K562 (cell line): Measurements from ENCODE around the gene AP3B1. TPM values are rescaled to one million over a fixed set of nuclear protein-coding genes. Genes with fewer than 3 reads are reported as not detected.

Source experiments
- ATAC-seq: fragments of 200-7000 bp; cut with Tn5 transposase; 3 replicates; pipeline ENCODE4 v1.9.1; 2020; ENCODE audit warnings: moderate library complexity
- BruUV-seq: library from RNA; stranded (reverse); fragments of 400-500 nt; replicated peaks from 2 replicates; lab custom pipeline; 2021; lab: Mats Ljungman, UMichigan
- CTCF ChIA-PET: fragments of 300-600 bp; formaldehyde crosslinking; extraction: SDS; loops from one replicate; lab custom pipeline; 2021; ENCODE audit warnings: low intra/inter-chr PET ratio; lab: Yijun Ruan, JAX
- POLR2A ChIA-PET: fragments of 300-600, 350-650 bp; sonication (Branson Sonifier 250); formaldehyde crosslinking; extraction: SDS; loops from one replicate; lab custom pipeline; 2021; ENCODE audit warnings: antibody characterized with exemption, inconsistent platforms; lab: Yijun Ruan, JAX
- DNase-seq, 4 experiments: peaks; one replicate each; pipeline versions ENCODE4 v3.0.0 to v3.0.0-alpha.2; 2011 to 2018; ENCODE audit warnings: low spot score in 3 of 4, mixed read lengths in 3 of 4; ENCODE audit errors: extremely low read depth in 1 of 4
- FAIRE-seq: peaks from 2 replicates; lab custom pipeline; 2011; peaks lifted over from hg19 to GRCh38; lab: Jason Lieb, UNC
- H2AFZ ChIP-seq: 2 replicates; pipeline ENCODE4 v1.6.0; 2011; ENCODE audit warnings: low read depth, low read length, control low read depth, inconsistent platforms
- H3K27ac ChIP-seq: fragments of 200-600 bp; 3 replicates; pipeline ENCODE4 v1.8.0; 2011; ENCODE audit warnings: low read depth, mild to moderate bottlenecking, control low read depth, inconsistent platforms, low read length, moderate library complexity, mixed read lengths; ENCODE audit errors: extremely low read depth
- H3K27me3 ChIP-seq, 2 experiments: fragments of 300-600 bp in 1 of 2; 2 replicates in 1 of 2; 3 replicates in 1 of 2; pipeline versions ENCODE4 v1.6.0 to v1.8.0; 2011; ENCODE audit warnings: inconsistent platforms in 2 of 2, low read length in 2 of 2, mild to moderate bottlenecking in 1 of 2, mixed read lengths in 1 of 2, moderate library complexity in 1 of 2; ENCODE audit not compliant: control insufficient read depth in 2 of 2, insufficient read depth in 2 of 2
- H3K36me3 ChIP-seq: fragments of 300-600 bp; 3 replicates; pipeline ENCODE4 v1.8.0; 2011; ENCODE audit warnings: mild to moderate bottlenecking, low read length, inconsistent platforms; ENCODE audit not compliant: control insufficient read depth, insufficient read depth
- H3K4me1 ChIP-seq, 2 experiments: fragments of 200-600 bp in 1 of 2; replicated peaks in 1 of 2; 2 replicates in 1 of 2; 3 replicates in 1 of 2; pipeline versions ENCODE4 v1.5.1 to v1.8.0; 2011; ENCODE audit warnings: inconsistent platforms in 2 of 2, low read length in 2 of 2, mild to moderate bottlenecking in 1 of 2, mixed read lengths in 1 of 2, moderate library complexity in 1 of 2; ENCODE audit not compliant: control insufficient read depth in 2 of 2, insufficient read depth in 2 of 2
- H3K4me2 ChIP-seq: 2 replicates; pipeline ENCODE4 v1.6.1; 2011; ENCODE audit warnings: low read length, control low read depth, inconsistent platforms, mixed read lengths; ENCODE audit not compliant: insufficient read depth
- H3K4me3 ChIP-seq: fragments of 200-600 bp; sonication (generic), shearing (Covaris generic); 2 replicates; pipeline ENCODE4 v1.5.1; 2016; ENCODE audit warnings: control low read depth, inconsistent platforms
- H3K79me2 ChIP-seq: fragments of 200-600 bp; 3 replicates; pipeline ENCODE4 v1.8.0; 2011; ENCODE audit warnings: low read length, inconsistent platforms; ENCODE audit not compliant: control insufficient read depth, insufficient read depth
- H3K9ac ChIP-seq, 2 experiments: 2 replicates each; pipeline versions ENCODE4 v1.6.0 to v1.6.1; 2011; ENCODE audit warnings: low read depth in 2 of 2, low read length in 2 of 2, control low read depth in 1 of 2, inconsistent platforms in 1 of 2, mild to moderate bottlenecking in 1 of 2, mixed read lengths in 1 of 2; ENCODE audit not compliant: insufficient read depth in 1 of 2
- H3K9me1 ChIP-seq: one replicate; pipeline ENCODE4 v1.6.0; 2011; ENCODE audit warnings: inconsistent platforms, mild to moderate bottlenecking, low read length, moderate library complexity; ENCODE audit not compliant: control insufficient read depth, insufficient read depth
- H3K9me3 ChIP-seq: replicated peaks from 2 replicates; pipeline ENCODE4 v1.5.1; 2011; ENCODE audit warnings: low read depth, low read length, inconsistent platforms; ENCODE audit not compliant: control insufficient read depth, insufficient read depth
- H4K20me1 ChIP-seq: replicated peaks from 2 replicates; pipeline ENCODE4 v1.6.1; 2011; ENCODE audit warnings: low read length, inconsistent platforms, mixed read lengths; ENCODE audit not compliant: control insufficient read depth, insufficient read depth
- FUS ChIP-seq: fragments of 200-400 bp; formaldehyde crosslinking; optimal IDR thresholded peaks from 2 replicates; pipeline ENCODE3; 2017; ENCODE audit warnings: low read depth, low read length
- GATAD2A ChIP-seq: fragments of 450-650 bp; IDR thresholded peaks from 2 replicates; pipeline ENCODE4 v1.6.1; 2017
- HNRNPH1 ChIP-seq: fragments of 200-400 bp; formaldehyde crosslinking; optimal IDR thresholded peaks from 2 replicates; pipeline ENCODE3; 2017; ENCODE audit warnings: low read depth, mild to moderate bottlenecking, low read length, moderate library complexity
- JUND ChIP-seq, 2 experiments: IDR thresholded peaks; 2 replicates in 1 of 2; 3 replicates in 1 of 2; pipeline ENCODE4 v1.6.1; 2011; ENCODE audit warnings: borderline replicate concordance in 2 of 2, low read depth in 2 of 2, low read length in 2 of 2, improper control_type of control experiment in 1 of 2, missing biosample characterization in 1 of 2, missing genetic modification characterization in 1 of 2, missing genetic modification reagents in 1 of 2
- MEIS2 ChIP-seq: fragments of 450-650 bp; IDR thresholded peaks from 2 replicates; pipeline ENCODE4 v1.6.1; 2014; ENCODE audit warnings: mild to moderate bottlenecking; ENCODE audit not compliant: partially characterized antibody
- MXI1 ChIP-seq: IDR thresholded peaks from 2 replicates; pipeline ENCODE4 v1.6.1; 2011; ENCODE audit warnings: low read depth, mild to moderate bottlenecking, improper control_type of control experiment, low read length
- NCOA4 ChIP-seq: fragments of 450-650 bp; IDR thresholded peaks from 2 replicates; pipeline ENCODE4 v1.6.1; 2018; ENCODE audit warnings: mild to moderate bottlenecking; ENCODE audit not compliant: partially characterized antibody
- NELFE ChIP-seq: IDR thresholded peaks from 2 replicates; pipeline ENCODE4 v1.6.1; 2011; ENCODE audit warnings: mild to moderate bottlenecking; ENCODE audit not compliant: insufficient read depth, insufficient read length
- ZNF274 ChIP-seq: IDR thresholded peaks from 2 replicates; pipeline ENCODE4 v1.6.1; 2011; ENCODE audit warnings: low read depth, mild to moderate bottlenecking, low read length, moderate library complexity, borderline replicate concordance
- ZNF507 ChIP-seq: conservative IDR thresholded peaks from 2 replicates; pipeline ENCODE4 v1.6.1; 2017; ENCODE audit warnings: missing genetic modification characterization, missing compliant biosample characterization
- in situ Hi-C: fragments of 300-500 bp; cut with MboI; formaldehyde crosslinking; loops from 4 replicates; pipeline ENCODE4 v1.15.0; 2018; ENCODE audit warnings: inconsistent platforms, mixed read lengths
- intact Hi-C: fragments of 100-400 bp; cut with micrococcal nuclease; formaldehyde crosslinking; loops from 2 replicates; pipeline ENCODE4 v1.14.2; 2022
- polyA plus RNA-seq, 8 experiments: library from polyadenylated mRNA; depleted of rRNA in 4 of 8; stranded (reverse) in 5 of 8; unstranded in 3 of 8; fragments of >200 nt; fragmentation: Nextera tagmentation in 2 of 8; fragmentation: Illumina TruSeq in 1 of 8; extraction: Ambion mirVana in 2 of 8; extraction: Trizol in 1 of 8; gene quantifications; 2 replicates each; pipeline versions ENCODE4 v1.2.1 to v1.2.3, GENCODE V29; 2011 to 2014; ENCODE audit warnings: inconsistent platforms in 1 of 8, missing spikeins in 1 of 8
- total RNA-seq, 7 experiments: library from RNA; depleted of rRNA in 6 of 7; stranded (reverse); fragments of >200 nt in 6 of 7; fragmentation: Illumina TruSeq in 2 of 7; extraction: Trizol in 2 of 7; gene quantifications; 2 replicates each; pipeline versions ENCODE4 v1.2.1 to v1.2.3, GENCODE V29; 2011 to 2021; ENCODE audit warnings: low replicate concordance in 1 of 7

Gene AP3B1
- total and polyA plus RNA-seq, 9 of the 15 experiments (the other 6 are each of a cell fraction or from before 2014, with no cell fraction given), result 21.1 to 61.8 (median 42.2) TPM

- TF ChIP-seq FUS (no peak), GATAD2A (no peak), MXI1 (no peak), ZNF507 (tag) (no peak), MEIS2 (no peak), JUND (IDR thresholded peaks at IDR 0.05; ENCODE audit: borderline replicate concordance, low read depth, low read length) (no peak), JUND (tag; IDR thresholded peaks at IDR 0.05; ENCODE audit: borderline replicate concordance, low read depth, low read length) (no peak), NCOA4 (no peak)
These were observed 312.7 kb downstream of the AP3B1 start (continued) for GRCh38 chr5:77981820-77982219.

GRCh38 chr5:77974576-77974975 is 319.9 kb downstream of the AP3B1 start:
- no peak for ATAC-seq
- in situ Hi-C loops, result no loop called here
- Histone ChIP-seq H3K4me1 (peaks cover 0 to 12% of the 10 kb centered on the region in 2 experiments; a peak in 2 of 5 replicates), H4K20me1 (no peaks in the 10 kb centered on the region), H3K9ac (no peak overlapping the region), H3K27me3 (peaks cover 37 to 43% of the 10 kb centered on the region in 2 experiments; a peak in 4 of 5 replicates), H2AFZ (no peak overlapping the region), H3K79me2 (no peaks in the 10 kb centered on the region), H3K4me3 (no peak overlapping the region), H3K9me3 (no peaks in the 10 kb centered on the region), H3K4me2 (no peak overlapping the region), H3K36me3 (no peaks in the 10 kb centered on the region), H3K27ac (no peak overlapping the region), H3K9me1 (no peaks in the 10 kb centered on the region)
- no peak for DNase-seq
- ChIA-PET CTCF (no interaction called here), POLR2A (interaction anchor here (1.5 kb wide), 1 partner anchor 19 kb away, joined by 5 read pairs; no protein-coding TSS in a partner anchor)
- no peak for FAIRE-seq
- intact Hi-C loops, result no loop called here
- no TSS peak for BruUV-seq
- TF ChIP-seq HNRNPH1 (no peak), ZNF274 (no peak), NELFE (no peak)
